Measurements from ENCODE around the gene GPR141. TPM values are rescaled to one million over a fixed set of nuclear protein-coding genes. Genes with fewer than 3 reads are reported as not detected.

GPR141 gene, protein sequence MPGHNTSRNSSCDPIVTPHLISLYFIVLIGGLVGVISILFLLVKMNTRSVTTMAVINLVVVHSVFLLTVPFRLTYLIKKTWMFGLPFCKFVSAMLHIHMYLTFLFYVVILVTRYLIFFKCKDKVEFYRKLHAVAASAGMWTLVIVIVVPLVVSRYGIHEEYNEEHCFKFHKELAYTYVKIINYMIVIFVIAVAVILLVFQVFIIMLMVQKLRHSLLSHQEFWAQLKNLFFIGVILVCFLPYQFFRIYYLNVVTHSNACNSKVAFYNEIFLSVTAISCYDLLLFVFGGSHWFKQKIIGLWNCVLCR
- total RNA-seq (2013) = 52.7 TPM
- polyA plus RNA-seq (10 to 100 TPM; 25.4 to 26.6 (median 25.5) TPM), polyA minus RNA-seq (44.9 and 62.2 TPM in 2 replicates), total RNA-seq (4.2 to 25.3 (median 21.2) reads per million in 11 experiments)

DNA sequence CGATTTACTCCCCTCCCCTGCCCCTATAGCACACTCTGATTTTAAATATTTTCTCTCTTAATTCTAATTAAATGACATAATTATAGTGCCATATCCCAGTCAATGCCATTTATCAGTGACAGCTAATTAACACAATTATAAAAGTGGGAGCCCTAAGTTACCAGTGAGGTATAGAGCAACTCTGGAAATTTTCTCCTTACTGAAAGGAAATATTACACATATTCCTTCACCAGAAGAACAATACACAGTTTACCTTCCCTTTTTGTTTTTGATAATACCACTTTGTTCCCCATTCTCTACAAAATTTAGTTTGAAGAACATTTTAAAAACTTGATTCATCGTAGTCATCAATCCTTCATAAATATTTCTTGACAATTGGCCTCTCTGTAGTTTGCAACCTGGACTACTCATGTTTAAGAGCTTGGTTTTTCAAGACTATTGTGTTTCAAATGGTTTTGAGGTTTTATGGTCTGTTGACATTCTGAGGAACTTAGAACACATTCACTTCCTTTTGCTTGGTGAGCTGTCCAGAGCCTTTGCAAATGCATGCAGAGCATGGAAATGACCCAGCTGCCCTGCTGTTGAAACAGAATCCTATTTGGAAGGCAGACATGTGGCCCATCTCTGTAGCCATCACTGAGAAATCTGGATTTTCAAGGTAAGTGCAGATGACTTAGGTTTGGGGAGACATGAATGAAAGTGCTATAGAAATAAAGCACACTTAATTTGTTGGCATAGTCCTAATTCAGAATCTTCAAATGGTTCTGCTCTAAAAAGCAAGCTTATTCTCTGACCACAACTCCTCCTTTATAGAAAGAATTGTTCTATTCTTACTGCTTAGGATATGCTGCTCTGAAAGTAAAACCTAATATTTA, at the start of gene GPR141:
Gene GPR141, plus strand, starts transcription at position 521 of the 875 bp plus-strand sequence. CDS start 56,628 bp downstream, outside the sequence.
- peak within 1 kb of the TSS; percentile 86 to 96 (median 92) for H3K27ac Mint-ChIP-seq
- peaks cover 3 to 10% of the 10 kb centered on the region in 2 donors for H3K36me3 Mint-ChIP-seq
- no CpG with 5 or more reads among the region's 2 CpGs for WGBS (ENCODE audit: insufficient coverage)
- DNase-seq = peak; percentile 70 to 93 (median 80)
- Histone ChIP-seq H3K4me3 (replicated peaks in 1 of 3; ENCODE audit: low read depth in 2 of 3, low read length in 3 of 3) (peak within 1 kb of the TSS; percentile 48 to 94 (median 84)), H3K79me2 (ENCODE audit: insufficient read depth, low read length) (peaks cover 64% of the 10 kb centered on the region), H2AFZ (ENCODE audit: insufficient read depth, low read depth, low read length, poor library complexity, severe bottlenecking) (peak within 1 kb of the TSS; percentile 64), H3K36me3 (replicated peaks in 1 of 2; ENCODE audit: control insufficient read depth in 1 of 2, insufficient read depth in 2 of 2, low read length in 2 of 2) (peaks cover 2 to 7% of the 10 kb centered on the region in 2 donors), H3K9ac (ENCODE audit: insufficient read depth, low read length, poor library complexity, severe bottlenecking) (peak within 1 kb of the TSS; percentile 38), H3K27me3 (ENCODE audit: control insufficient read depth in 2 of 2, insufficient read depth in 2 of 2, low read length in 2 of 2) (no peaks in the 10 kb centered on the region), H3K27ac (ENCODE audit: low read depth in 1 of 2, low read length in 2 of 2) (peak within 1 kb of the TSS; percentile 69 to 90), H4K20me1 (ENCODE audit: insufficient read depth, low read length) (no peaks in the 10 kb centered on the region), H3K9me3 (replicated peaks in 1 of 2; ENCODE audit: control insufficient read depth in 1 of 2, insufficient read depth in 1 of 2, low read length in 2 of 2) (no peaks in the 10 kb centered on the region), H3K4me1 (ENCODE audit: control insufficient read depth in 1 of 2, insufficient read depth in 2 of 2, low read length in 2 of 2) (peaks cover 57 to 71% of the 10 kb centered on the region in 2 donors), H3K4me2 (replicated peaks; ENCODE audit: extremely low read depth, low read length, poor library complexity, severe bottlenecking) (peak within 1 kb of the TSS; percentile 82)
- H3K4me1 Mint-ChIP-seq = peaks cover 55% of the 10 kb centered on the region
- no peaks in the 10 kb centered on the region for H3K9me3 Mint-ChIP-seq
- peak within 1 kb of the TSS; percentile 83 to 98 for H3K4me3 Mint-ChIP-seq
- TF ChIP-seq, protein P1, sequence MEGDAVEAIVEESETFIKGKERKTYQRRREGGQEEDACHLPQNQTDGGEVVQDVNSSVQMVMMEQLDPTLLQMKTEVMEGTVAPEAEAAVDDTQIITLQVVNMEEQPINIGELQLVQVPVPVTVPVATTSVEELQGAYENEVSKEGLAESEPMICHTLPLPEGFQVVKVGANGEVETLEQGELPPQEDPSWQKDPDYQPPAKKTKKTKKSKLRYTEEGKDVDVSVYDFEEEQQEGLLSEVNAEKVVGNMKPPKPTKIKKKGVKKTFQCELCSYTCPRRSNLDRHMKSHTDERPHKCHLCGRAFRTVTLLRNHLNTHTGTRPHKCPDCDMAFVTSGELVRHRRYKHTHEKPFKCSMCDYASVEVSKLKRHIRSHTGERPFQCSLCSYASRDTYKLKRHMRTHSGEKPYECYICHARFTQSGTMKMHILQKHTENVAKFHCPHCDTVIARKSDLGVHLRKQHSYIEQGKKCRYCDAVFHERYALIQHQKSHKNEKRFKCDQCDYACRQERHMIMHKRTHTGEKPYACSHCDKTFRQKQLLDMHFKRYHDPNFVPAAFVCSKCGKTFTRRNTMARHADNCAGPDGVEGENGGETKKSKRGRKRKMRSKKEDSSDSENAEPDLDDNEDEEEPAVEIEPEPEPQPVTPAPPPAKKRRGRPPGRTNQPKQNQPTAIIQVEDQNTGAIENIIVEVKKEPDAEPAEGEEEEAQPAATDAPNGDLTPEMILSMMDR (IDR thresholded peaks at IDR 0.05) = no peak
- no peaks in the 10 kb centered on the region for H3K27me3 Mint-ChIP-seq (ENCODE audit: low read depth in 3 of 3)
- intact Hi-C loops (cut with micrococcal nuclease) = no loop called here

DNA sequence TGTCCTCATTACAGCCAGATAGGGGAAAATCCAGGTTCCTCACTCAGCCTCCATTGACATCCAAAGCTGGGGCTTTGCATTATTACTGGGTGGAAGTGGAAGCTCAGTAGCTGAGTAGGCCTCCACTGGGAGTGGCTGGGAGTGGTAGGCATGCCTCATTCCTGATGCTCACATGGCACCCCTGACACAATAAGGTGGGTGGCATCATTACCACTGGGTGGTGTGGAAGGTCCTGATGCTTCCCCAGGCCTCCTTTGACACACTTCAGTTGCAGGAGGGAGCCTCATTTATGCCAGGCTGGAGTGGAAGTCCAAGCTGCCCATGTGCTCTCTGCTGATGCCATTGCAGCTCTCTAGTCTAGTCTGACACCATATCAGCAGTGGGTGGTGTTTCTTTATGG, 48.2 kb upstream of the GPR141 start:
- Histone ChIP-seq H3K9me3 (replicated peaks in 1 of 2; ENCODE audit: control insufficient read depth in 1 of 2, insufficient read depth in 1 of 2, low read length in 2 of 2) (no peaks in the 10 kb centered on the region), H3K36me3 (replicated peaks in 1 of 2; ENCODE audit: control insufficient read depth in 1 of 2, insufficient read depth in 2 of 2, low read length in 2 of 2) (no peaks in the 10 kb centered on the region), H3K4me1 (ENCODE audit: control insufficient read depth in 1 of 2, insufficient read depth in 2 of 2, low read length in 2 of 2) (no peaks in the 10 kb centered on the region), H3K4me2 (replicated peaks; ENCODE audit: extremely low read depth, low read length, poor library complexity, severe bottlenecking) (no peak overlapping the region), H3K27ac (ENCODE audit: low read depth in 1 of 2, low read length in 2 of 2) (no peak overlapping the region), H3K27me3 (ENCODE audit: control insufficient read depth in 2 of 2, insufficient read depth in 2 of 2, low read length in 2 of 2) (no peaks in the 10 kb centered on the region), H2AFZ (ENCODE audit: insufficient read depth, low read depth, low read length, poor library complexity, severe bottlenecking) (no peak overlapping the region), H3K9ac (ENCODE audit: insufficient read depth, low read length, poor library complexity, severe bottlenecking) (no peak overlapping the region), H3K79me2 (ENCODE audit: insufficient read depth, low read length) (no peaks in the 10 kb centered on the region), H3K4me3 (replicated peaks in 1 of 3; ENCODE audit: low read depth in 2 of 3, low read length in 3 of 3) (no peak overlapping the region), H4K20me1 (ENCODE audit: insufficient read depth, low read length) (no peaks in the 10 kb centered on the region)
- intact Hi-C loops (cut with micrococcal nuclease) = no loop called here
- Mint-ChIP-seq H3K27ac (no peak overlapping the region), H3K36me3 (no peaks in the 10 kb centered on the region), H3K4me3 (no peak overlapping the region), H3K27me3 (ENCODE audit: low read depth in 3 of 3) (no peaks in the 10 kb centered on the region), H3K9me3 (peaks cover 6 to 20% (median 12%) of the 10 kb centered on the region in 7 donors), H3K4me1 (no peaks in the 10 kb centered on the region)
- no peak for DNase-seq
- TF ChIP-seq, protein P1 (IDR thresholded peaks at IDR 0.05) = no peak
